HG03565 (cell line): ENCODE data around the gene SETD1B.
A peak's percentile ranks its signal among the peaks of the same experiment; 100 is the strongest.

Source experiments
- ATAC-seq: cut with Tn5 transposase; IDR thresholded peaks from one replicate; pipeline ENCODE4 v1.9.1; 2021; ENCODE audit warnings: mild to moderate bottlenecking, moderate library complexity; ENCODE audit not compliant: unreplicated experiment

SETD1B gene

DNA sequence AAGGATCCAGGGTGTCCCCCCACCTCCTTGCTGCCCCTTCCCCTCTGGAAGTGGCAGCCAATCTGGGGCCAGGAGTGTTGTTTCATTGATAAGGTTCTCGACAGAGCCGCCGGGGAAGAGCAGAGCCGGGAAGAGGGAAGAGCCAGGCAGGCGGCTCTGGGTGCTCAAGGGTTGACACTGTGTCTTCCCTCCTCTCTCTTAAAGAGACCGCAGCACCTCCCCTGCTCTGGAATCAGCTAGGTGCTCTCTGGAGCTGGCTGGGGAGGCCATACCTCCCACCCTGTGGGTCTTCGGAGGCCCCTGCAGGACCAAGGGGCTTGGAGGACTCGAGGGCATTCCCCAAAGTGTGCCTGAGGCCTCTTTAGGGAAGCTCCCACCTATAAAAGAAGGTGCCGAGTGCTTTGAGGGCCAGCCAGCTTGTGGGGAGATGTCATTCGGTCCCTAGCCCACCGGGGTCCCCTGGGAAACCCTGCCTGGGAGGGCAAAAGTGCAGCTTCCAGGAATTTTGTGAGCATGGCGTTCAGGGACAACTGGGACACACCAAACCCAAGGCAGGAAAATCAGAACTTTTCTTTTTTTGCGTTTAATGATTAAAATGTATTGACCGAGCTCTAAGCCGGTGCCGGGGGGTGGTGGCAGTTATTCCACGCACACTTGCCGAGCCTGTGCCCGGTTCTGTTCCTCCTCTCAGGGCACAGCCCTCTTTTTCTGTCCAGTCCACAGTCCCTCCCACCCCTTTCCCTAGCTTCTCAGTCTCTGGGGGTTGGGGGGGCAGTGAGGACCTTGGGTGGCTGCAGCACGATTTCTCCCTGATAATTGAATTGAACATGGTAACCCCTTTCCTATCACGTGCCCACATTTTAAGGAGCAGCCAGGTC, 3.0 kb downstream of the SETD1B start:
- no peak for ATAC-seq

DNA sequence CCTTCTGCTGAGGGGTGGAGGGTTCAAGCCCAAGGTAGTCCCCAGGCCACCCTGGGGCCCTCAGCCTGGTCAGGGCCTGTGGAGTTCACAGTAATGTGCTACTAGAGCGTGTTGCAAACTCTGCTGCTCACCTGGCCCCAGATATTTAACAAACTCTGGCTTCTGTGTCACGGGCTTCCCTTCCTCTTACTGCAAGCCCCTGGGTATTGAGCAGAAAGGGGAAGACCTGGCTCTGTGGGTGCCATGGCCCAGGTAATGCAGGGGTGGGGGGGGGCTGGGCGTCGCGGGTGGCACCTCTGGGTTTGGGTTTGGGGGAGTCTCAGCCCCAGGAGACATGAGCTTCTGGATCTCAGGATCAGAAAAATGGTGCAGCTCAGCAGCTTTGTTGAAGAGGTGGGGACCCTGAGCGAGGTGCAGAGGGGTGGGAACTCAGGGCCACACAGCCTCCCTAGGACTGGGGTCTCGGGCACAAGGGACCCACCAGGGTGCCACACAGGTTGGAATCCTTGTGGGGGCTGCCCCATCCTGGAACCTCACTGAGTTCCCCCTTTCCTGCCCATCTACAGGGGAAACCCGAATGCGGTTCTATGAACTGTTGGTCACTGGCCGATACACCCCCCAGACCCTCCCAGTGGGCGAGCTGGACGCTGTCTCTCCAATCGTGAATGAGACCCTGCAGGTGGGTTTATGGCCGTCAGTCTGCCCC, 4.0 kb downstream of the SETD1B start:
- no peak for ATAC-seq

DNA sequence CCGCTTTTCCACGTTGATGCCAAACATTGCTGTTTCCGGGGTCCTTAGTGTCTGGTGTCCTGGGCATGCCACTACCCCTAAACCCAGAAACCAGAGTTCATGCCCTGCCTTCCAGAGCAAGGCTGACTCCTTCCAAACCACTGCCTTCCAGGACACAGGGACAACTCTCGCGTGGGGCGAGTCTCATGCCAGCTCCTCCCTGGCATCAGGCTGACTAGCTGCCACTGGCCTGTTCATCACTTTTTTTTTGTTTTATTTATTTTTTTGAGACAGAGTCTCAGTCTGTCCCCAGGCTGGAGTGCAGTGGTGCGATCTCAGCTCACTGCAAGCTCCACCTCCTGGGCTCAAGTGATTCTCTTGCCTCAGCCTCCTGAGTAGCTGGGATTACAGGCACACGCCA, 4.8 kb downstream of the SETD1B start:
- ATAC-seq, result no peak

DNA sequence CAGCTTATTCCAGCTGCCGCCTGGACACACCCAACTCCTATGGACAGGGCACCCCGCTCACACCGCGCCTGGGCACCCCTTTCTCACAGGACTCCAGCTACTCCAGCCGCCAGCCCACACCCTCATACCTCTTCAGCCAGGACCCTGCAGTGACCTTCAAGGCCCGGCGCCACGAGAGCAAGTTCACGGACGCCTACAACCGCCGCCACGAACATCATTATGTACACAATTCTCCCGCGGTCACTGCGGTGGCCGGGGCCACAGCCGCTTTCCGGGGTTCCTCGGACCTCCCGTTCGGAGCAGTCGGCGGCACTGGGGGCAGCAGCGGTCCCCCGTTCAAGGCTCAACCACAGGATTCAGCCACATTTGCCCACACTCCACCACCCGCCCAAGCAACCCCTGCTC, 5.9 kb downstream of the SETD1B start:
- ATAC-seq, result no peak

DNA sequence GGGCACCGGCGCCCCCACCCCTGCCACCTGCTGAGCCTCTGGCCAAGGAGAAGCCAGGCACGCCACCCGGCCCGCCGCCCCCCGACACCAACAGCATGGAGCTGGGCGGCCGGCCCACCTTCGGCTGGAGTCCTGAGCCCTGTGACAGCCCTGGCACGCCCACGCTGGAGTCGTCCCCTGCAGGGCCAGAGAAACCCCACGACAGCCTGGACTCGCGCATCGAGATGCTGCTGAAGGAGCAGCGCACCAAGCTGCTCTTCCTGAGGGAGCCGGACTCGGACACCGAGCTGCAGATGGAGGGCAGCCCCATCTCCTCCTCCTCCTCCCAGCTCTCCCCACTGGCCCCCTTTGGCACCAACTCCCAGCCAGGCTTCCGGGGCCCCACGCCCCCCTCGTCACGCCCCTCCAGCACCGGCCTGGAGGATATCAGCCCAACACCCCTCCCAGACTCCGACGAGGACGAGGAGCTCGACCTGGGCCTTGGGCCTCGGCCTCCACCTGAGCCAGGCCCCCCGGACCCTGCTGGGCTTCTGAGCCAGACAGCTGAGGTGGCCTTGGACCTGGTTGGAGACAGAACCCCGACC, 6.5 kb downstream of the SETD1B start:
- ATAC-seq, result no peak

DNA sequence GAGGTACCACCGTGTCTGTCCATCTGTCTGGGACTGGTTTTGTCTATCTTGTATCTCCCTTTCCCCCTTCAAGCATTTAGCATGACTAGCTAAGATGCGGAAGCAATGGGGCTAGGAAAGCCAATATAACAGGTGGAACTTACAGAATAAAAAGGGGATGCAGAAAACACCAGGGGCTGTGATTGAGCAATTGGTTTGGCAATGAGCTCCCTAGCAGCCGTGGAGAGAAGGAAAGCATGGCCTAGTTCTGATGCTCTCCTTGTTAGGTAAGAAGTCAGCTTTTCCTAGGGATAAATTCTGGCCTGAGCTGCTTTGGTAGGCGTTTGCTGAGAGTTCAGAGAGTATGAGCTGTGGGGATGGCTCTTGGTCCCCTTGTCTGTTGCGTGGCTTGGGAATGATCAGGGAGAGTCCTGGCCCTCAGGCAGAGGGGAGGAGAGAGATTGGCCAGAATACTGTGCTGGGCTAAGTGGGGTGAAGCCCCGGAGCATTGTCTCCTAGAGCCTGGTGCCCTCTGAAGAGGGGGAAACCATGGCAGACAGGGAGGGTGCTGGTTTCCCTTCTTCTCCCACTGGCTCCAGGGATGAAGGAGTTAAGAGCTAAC, 7.1 kb downstream of the SETD1B start:
- ATAC-seq, result no peak

DNA sequence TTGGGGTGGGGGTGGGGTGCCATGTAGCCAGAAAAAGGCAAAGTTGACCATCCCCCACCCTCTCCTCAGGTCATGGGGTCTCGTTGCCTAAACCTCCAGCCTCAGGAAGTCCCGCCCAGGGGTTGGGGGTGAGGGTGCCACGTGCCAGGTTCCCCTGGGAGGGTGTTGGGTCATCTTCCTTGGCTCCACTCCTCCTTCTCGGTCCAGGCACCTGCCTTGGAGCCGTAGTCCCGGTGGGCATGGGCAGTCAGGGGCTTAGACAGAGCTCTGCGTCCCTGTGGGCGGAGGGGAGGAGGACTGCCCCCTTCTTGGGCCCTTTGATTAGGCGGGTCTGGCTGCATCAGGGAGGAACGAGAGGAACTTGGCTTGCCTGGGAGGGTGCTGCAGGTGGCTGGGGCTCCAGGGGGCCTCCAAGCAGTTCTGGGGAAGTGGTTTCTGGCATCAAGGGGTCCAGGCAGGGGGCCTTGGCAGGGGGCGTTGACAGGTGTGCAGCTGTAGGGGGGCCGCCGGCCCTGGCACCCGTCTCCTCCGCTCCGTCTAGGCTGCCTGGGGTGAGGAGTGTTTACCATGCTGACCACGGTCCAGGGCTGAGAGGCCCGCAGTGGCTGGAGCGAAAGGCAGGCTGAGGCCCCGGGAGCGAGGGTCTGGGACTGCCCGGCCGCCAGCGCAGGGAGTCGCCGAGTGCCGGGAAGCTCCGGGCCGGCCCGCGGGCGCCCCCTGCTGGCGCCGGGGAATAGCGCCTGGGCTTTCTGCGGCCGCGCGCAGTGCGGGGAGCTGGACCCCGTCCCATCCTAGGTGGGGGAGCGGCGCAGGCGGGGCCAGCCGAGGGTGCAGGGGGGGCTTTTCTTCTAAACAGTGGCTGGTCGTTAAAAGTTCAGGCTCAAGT, 7.9 kb downstream of the SETD1B start:
- peak; percentile 61 for ATAC-seq

DNA sequence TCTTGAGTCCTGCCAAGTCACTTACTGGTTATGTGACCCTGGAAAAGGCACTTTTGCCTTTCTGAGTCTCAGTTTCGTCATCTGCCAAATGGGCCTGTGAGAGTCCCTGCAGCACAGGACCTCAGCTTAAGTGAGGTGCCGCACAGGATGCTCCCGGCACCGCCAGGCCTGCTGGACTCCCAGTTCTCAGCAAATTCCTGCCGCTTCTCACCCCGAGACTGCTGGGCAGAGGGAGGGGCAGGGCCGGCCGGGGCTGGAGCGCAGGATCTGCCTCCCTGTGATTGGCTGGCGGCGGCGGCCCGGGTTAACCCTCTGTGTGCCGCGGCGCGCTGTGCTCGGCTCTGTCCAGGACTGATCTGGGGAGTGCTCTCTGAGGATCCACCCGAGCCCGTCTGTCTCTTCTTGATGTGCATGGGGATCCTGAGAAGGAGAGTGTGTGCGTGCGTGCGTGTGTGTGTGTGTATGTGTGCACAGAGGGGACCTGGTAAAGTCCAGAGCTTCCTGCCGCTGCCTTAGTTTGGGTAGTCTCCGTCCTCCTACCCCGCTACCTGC, 8.6 kb downstream of the SETD1B start:
- no peak for ATAC-seq

DNA sequence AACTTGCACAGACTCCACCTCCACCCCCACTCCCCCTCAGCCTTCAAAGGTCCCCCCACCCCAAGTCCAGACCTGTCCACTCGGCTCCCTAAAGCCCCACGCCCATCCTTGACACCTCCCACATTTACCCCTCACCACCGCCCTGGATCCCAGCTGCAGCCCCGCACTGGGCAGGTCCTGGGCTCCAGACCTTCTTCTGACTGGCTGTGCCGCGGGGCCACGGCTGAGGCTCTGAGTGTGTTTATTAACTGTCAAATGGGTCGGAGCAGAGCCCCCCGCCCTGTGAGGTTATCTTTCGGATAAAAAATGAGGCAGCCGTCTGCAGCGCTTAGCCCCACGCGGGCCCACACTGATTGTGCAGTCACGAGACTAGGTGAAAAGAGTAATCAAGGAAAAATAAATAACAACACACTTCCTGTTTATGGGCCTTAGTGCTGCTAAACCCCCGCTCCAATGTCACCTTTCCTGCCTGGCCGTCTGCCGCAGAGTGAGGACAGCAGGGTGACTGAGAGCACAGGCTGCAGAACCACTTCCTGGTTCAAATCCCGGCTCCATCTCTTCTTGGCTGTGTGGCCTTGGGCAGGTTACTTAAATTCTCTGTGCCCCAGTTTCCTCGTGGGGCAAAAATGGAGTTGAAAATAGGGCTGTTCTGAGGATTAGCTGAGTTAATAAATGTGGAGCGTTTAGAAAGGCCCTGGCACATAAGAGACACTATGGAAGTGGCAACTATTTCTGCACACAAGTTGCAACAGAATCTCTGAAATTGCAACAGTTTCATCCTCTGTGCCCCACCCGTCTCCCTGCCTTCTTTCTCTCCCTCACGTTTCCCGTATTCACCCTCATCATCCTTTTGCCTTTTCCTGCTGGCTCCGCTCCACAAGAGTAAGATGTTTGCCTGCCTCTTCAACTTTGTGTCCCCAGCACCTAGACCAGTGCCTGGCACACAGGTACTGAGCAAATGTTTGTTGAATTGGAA, 9.4 kb downstream of the SETD1B start:
- no peak for ATAC-seq

DNA sequence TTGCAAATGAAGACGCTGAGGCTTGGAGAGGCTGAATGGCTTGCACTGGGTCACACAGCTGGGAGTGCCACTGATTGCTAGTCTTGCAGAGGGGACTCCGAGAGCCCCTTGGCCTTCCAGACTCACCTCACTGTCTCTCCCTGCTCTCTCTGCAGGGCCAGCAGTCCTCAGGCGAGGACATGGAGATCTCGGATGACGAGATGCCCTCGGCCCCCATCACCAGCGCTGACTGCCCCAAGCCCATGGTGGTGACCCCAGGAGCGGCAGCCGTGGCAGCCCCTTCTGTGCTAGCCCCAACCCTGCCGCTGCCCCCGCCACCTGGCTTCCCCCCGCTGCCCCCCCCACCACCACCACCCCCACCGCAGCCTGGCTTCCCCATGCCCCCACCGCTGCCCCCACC, 10.1 kb downstream of the SETD1B start:
- no peak for ATAC-seq

DNA sequence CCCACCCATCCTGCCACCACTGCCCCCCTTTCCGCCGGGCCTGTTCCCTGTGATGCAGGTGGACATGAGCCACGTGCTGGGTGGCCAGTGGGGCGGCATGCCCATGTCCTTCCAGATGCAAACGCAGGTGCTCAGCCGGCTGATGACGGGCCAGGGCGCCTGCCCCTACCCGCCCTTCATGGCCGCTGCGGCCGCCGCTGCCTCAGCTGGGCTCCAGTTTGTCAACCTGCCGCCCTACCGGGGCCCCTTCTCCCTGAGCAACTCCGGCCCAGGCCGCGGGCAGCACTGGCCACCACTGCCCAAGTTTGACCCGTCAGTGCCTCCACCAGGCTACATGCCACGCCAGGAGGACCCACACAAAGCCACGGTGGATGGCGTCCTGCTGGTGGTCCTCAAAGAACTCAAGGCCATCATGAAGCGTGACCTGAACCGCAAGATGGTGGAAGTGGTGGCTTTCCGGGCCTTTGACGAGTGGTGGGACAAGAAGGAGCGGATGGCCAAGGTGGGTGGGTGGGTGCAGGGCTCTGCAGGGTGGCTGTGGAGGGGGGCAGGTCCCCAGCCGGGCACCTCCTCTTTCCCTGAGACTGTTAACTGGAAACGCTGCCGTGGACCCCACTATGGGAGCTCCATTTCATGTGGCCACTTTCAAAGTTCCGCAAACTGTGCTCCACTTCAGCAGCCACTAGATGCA, 10.8 kb downstream of the SETD1B start:
- ATAC-seq, result no peak

DNA sequence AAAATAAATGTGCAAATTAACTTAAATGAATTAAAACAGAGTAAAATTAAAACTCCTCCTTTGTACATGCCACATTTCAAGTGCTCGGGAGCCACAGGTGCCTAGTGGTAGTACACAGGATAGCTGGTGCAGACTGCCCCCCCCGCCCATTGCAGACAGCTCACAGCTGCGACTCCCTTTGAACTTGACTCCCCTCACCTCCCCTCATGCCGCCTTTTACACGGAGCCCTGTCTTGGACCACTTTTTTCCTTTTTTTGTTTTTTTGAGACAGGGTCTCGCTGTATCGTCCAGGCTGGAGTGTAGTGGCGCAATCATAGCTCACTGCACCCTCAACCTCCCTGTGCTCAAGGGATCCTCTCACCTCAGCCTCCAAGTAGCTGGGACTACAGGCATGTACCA, 11.5 kb downstream of the SETD1B start:
- ATAC-seq, result no peak

DNA sequence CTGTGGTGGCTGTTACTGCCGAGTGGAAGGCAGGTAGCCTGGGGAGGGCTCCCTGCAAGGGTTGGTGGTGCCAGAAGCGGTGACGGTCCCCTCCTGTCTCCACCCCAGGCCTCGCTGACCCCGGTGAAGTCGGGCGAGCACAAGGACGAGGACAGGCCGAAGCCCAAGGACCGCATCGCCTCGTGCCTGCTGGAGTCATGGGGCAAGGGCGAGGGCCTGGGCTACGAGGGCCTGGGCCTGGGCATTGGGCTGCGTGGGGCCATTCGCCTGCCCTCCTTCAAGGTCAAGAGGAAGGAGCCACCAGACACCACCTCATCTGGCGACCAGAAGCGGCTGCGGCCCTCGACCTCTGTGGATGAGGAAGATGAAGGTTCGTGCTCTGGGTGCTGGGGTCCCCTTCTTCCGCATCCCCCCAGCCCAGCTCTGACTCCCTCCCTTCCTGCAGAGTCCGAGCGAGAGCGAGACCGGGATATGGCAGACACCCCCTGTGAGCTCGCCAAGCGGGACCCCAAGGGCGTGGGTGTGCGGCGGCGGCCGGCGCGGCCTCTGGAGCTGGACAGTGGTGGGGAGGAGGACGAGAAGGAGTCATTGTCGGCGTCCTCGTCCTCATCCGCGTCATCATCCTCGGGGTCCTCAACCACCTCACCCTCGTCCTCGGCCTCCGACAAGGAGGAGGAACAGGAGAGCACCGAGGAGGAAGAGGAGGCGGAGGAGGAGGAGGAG, 13.3 kb downstream of the SETD1B start:
- no peak for ATAC-seq

DNA sequence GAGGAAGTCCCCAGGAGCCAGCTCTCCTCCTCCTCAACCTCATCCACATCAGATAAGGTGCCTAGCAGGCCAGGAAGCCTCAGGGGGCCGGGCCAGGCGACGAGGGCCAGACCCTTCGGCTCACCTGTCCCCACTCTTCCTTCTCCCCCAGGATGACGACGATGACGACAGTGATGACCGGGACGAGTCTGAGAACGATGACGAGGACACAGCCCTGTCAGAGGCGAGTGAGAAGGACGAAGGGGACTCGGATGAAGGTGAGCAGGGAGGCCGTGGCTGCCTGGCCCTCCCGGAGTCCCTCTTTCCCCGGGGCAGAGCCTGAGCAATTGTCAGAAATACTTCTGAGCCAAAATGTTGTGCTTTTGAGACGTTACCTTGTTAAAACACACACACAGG, 13.8 kb downstream of the SETD1B start:
- no peak for ATAC-seq

DNA sequence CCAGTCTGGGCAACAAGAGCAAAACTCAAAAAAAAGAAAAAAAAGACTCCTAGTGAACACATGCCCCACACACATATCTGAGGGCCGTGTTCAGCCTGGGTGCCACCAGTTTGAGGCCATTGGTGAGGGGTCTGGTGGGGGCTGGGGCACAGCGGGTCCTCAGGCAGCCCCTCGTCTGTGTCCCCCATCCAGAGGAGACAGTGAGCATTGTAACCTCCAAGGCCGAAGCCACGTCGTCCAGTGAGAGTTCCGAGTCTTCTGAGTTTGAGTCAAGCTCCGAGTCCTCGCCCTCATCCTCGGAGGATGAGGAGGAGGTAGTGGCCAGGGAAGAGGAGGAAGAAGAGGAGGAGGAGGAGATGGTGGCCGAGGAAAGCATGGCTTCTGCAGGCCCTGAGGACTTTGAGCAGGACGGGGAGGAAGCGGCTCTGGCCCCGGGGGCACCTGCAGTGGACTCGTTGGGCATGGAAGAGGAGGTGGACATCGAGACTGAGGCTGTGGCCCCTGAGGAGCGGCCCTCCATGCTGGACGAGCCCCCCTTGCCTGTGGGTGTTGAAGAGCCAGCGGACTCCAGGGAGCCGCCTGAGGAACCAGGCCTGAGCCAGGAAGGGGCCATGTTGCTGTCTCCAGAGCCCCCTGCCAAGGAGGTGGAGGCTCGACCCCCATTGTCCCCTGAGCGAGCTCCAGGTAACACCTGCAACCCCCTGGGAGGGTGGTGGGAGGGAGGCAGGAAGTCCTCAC, 15.6 kb downstream of the SETD1B start:
- ATAC-seq, result no peak

DNA sequence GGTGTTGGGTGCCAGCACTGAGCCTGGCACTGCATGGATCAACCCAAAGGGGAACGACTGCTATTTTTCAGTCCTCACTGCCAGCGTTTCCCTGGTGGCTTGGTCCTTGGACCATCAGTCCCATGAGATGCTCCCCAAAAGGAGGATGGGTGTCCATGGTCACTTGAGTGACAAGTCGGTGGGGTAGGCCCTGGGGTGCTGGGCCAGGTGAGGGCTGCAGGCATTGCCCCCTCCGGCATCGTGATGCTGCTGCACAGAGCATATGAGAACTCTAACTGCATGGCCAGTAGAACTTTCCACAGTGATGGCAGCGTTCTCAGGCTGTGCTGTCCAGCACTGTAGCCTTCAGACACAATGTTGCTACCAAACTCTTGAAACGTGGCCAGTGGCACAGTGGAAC, 16.2 kb downstream of the SETD1B start:
- ATAC-seq, result no peak

DNA sequence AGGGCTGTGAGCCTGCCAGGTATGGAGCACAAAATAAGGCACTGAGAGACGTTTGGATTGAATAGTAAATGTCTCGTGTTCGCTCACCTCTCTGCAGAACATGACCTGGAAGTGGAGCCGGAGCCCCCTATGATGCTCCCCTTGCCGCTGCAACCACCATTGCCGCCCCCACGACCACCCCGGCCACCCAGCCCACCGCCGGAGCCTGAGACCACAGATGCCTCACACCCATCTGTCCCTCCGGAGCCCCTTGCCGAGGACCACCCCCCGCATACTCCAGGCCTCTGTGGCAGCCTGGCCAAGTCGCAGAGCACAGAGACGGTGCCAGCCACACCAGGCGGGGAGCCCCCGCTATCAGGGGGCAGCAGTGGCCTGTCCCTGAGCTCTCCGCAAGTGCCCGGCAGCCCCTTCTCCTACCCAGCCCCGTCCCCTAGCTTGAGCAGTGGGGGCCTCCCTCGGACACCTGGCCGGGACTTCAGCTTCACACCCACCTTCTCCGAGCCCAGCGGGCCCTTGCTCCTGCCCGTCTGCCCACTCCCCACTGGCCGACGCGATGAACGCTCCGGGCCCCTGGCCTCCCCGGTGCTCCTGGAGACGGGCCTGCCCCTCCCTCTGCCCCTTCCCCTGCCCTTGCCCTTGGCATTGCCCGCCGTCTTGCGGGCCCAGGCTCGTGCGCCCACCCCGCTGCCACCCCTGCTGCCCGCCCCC, 18.7 kb downstream of the SETD1B start:
- ATAC-seq, result no peak
